Breast epithelium (tissue), 4 donors: ENCODE results near the gene GALNT10. TPM values are rescaled to one million over a fixed set of nuclear protein-coding genes. Genes with fewer than 3 reads are reported as not detected.

Source experiments
- DNase-seq, 2 donors: peaks; one replicate each; pipeline ENCODE4 v3.0.0-alpha.2; 2019; ENCODE audit warnings: low spot score in 2 of 2
- H3K27ac ChIP-seq, 2 donors: fragments of 200-600 bp; sonication (generic) in 1 of 2; one replicate each; pipeline ENCODE4 v1.5.1; 2016 to 2019; ENCODE audit warnings: mild to moderate bottlenecking in 1 of 2
- H3K27me3 ChIP-seq, 2 donors: fragments of 200-600 bp; sonication (generic) in 1 of 2; one replicate each; pipeline versions ENCODE4 v1.5.1 to v1.6.0; 2017 to 2019; ENCODE audit warnings: control low read depth in 1 of 2, mild to moderate bottlenecking in 1 of 2
- H3K36me3 ChIP-seq: fragments of 200-600 bp; one replicate; pipeline ENCODE4 v1.5.1; 2019
- H3K4me1 ChIP-seq, 2 donors: fragments of 200-600 bp; sonication (generic); one replicate each; pipeline ENCODE4 v1.5.1; 2016 to 2019; ENCODE audit warnings: control low read depth in 1 of 2
- H3K4me3 ChIP-seq, 3 donors: fragments of 200-600 bp; sonication (generic); 1 replicate in 2 of 3; 2 replicates in 1 of 3; pipeline ENCODE4 v1.5.1; 2016 to 2019; ENCODE audit warnings: mild to moderate bottlenecking in 3 of 3, moderate library complexity in 2 of 3
- H3K9me3 ChIP-seq, 2 donors: fragments of 200-600 bp; sonication (generic) in 1 of 2; one replicate each; pipeline ENCODE4 v1.5.1; 2016 to 2019; ENCODE audit warnings: control low read depth in 1 of 2
- CTCF ChIP-seq, 3 donors: fragments of 450-650 bp; IDR thresholded peaks; one replicate each; pipeline ENCODE4 v1.5.1; 2016 to 2017; ENCODE audit warnings: antibody characterized with exemption in 3 of 3, mild to moderate bottlenecking in 3 of 3, moderate library complexity in 3 of 3
- POLR2A ChIP-seq: fragments of 450-650 bp; IDR thresholded peaks from one replicate; pipeline ENCODE4 v1.6.1; 2016; ENCODE audit warnings: antibody characterized with exemption, mild to moderate bottlenecking, moderate library complexity
- POLR2AphosphoS5 ChIP-seq, 3 donors: sonication (generic); formaldehyde crosslinking; IDR thresholded peaks; one replicate each; pipeline ENCODE4 v1.6.1; 2017; ENCODE audit warnings: antibody characterized with exemption in 3 of 3
- intact Hi-C: fragments of 100-400 bp; cut with DNase I; formaldehyde crosslinking; loops from one replicate; pipeline ENCODE4 v1.15.1; 2023; ENCODE audit warnings: low total_unique reads
- total RNA-seq, 3 donors: library from RNA; depleted of rRNA; stranded (reverse); fragments of >200 nt; gene quantifications; one replicate each; pipeline ENCODE4 v1.1.0, GENCODE V29; 2016

GALNT10 gene
- total RNA-seq, 3 donors from 2014 or later = 32.8 to 67.2 (median 34.1) TPM

- TF ChIP-seq POLR2A (no peak), CTCF (IDR thresholded peaks at IDR 0.05) (no peak), POLR2AphosphoS5 (IDR thresholded peaks at IDR 0.05) (no peak)
Measured at GRCh38 chr5:154401931-154402330, 211.4 kb downstream of the GALNT10 start.

GRCh38 chr5:154402611-154403010 is 212.1 kb downstream of the GALNT10 start:
- Histone ChIP-seq H3K9me3 (no peaks in the 10 kb centered on the region), H3K4me3 (no peak overlapping the region), H3K27ac (no peak overlapping the region), H3K36me3 (no peaks in the 10 kb centered on the region), H3K27me3 (no peaks in the 10 kb centered on the region), H3K4me1 (no peaks in the 10 kb centered on the region)
- DNase-seq = no peak
- TF ChIP-seq POLR2AphosphoS5 (IDR thresholded peaks at IDR 0.05) (no peak), POLR2A (no peak), CTCF (IDR thresholded peaks at IDR 0.05) (no peak)
- intact Hi-C loops = loop anchor here (5.0 kb wide), 1 partner anchor 240 kb away; no protein-coding TSS in a partner anchor

More at GRCh38 chr5:154401931-154402330, 211.4 kb downstream of the GALNT10 start:
- intact Hi-C loops = loop anchor here (5.0 kb wide), 1 partner anchor 240 kb away; no protein-coding TSS in a partner anchor
- H3K36me3 ChIP-seq = no peaks in the 10 kb centered on the region
- no peak for DNase-seq
- H3K9me3 ChIP-seq = no peaks in the 10 kb centered on the region
- H3K4me3 ChIP-seq = no peak overlapping the region
- no peak overlapping the region for H3K27ac ChIP-seq
- H3K27me3 ChIP-seq = no peaks in the 10 kb centered on the region
- H3K4me1 ChIP-seq = no peaks in the 10 kb centered on the region

GRCh38 chr5:154403234-154403633 is 212.7 kb downstream of the GALNT10 start:
- TF ChIP-seq CTCF (IDR thresholded peaks at IDR 0.05) (no peak), POLR2AphosphoS5 (IDR thresholded peaks at IDR 0.05) (no peak), POLR2A (no peak)
- H3K27ac ChIP-seq = no peak overlapping the region
- no peaks in the 10 kb centered on the region for H3K4me1 ChIP-seq
- no peak for DNase-seq
- no peaks in the 10 kb centered on the region for H3K9me3 ChIP-seq
- no peak overlapping the region for H3K4me3 ChIP-seq
- intact Hi-C loops = loop anchor here (5.0 kb wide), 1 partner anchor 239 kb away; no protein-coding TSS in a partner anchor
- no peaks in the 10 kb centered on the region for H3K36me3 ChIP-seq
- no peaks in the 10 kb centered on the region for H3K27me3 ChIP-seq

GRCh38 chr5:154403776-154404387 is 213.3 kb downstream of the GALNT10 start:
- Histone ChIP-seq H3K36me3 (no peaks in the 10 kb centered on the region), H3K4me1 (no peaks in the 10 kb centered on the region), H3K9me3 (no peaks in the 10 kb centered on the region), H3K27me3 (no peaks in the 10 kb centered on the region), H3K4me3 (no peak overlapping the region), H3K27ac (no peak overlapping the region)
- DNase-seq = no peak
- intact Hi-C loops = loop anchor here (5.0 kb wide), 1 partner anchor 238 kb away; no protein-coding TSS in a partner anchor
- TF ChIP-seq POLR2A (no peak), POLR2AphosphoS5 (IDR thresholded peaks at IDR 0.05) (no peak), CTCF (IDR thresholded peaks at IDR 0.05) (no peak)

- Histone ChIP-seq H3K9me3 (no peaks in the 10 kb centered on the region), H3K27me3 (no peaks in the 10 kb centered on the region), H3K27ac (no peak overlapping the region), H3K4me3 (peak overlapping the region; percentile 29 to 63 (median 40)), H3K4me1 (no peaks in the 10 kb centered on the region), H3K36me3 (no peaks in the 10 kb centered on the region)
- intact Hi-C loops = no loop called here
- peak; percentile 48 to 79 for DNase-seq
- TF ChIP-seq POLR2A (no peak), POLR2AphosphoS5 (IDR thresholded peaks at IDR 0.05) (peak in 1 of 3 donors; percentile 29), CTCF (IDR thresholded peaks at IDR 0.05) (peak; percentile 70 to 89 (median 88))
Measured at GRCh38 chr5:154405078-154405792, 214.7 kb downstream of the GALNT10 start.
